ENCODE results near the gene NDUFB10.

Gene NDUFB10

GRCh38 chr16:1998852-1999801 lies 39.8 kb downstream of the NDUFB10 start:
- H3K79me1 ChIP-seq (ENCODE audit: low read depth, low read length) = peaks cover 22% of the 10 kb centered on the region
- no peak overlapping the region for H2BK120ac ChIP-seq (ENCODE audit: low read depth, low read length)
- H3K14ac ChIP-seq (ENCODE audit: low read length) = no peak overlapping the region
- H2BK15ac ChIP-seq (ENCODE audit: low read length) = no peak overlapping the region
- H3K27me3 ChIP-seq (ENCODE audit: control insufficient read depth in 3 of 3, insufficient read depth in 3 of 3, low read depth in 1 of 3, low read length in 3 of 3) = no peaks in the 10 kb centered on the region
- no peak overlapping the region for H3K23ac ChIP-seq (ENCODE audit: low read depth, low read length, poor library complexity)
- H2AFZ ChIP-seq (ENCODE audit: low read length) = no peak overlapping the region
- peaks cover 4 to 6% of the 10 kb centered on the region in 2 donors for H3K4me1 ChIP-seq (ENCODE audit: control insufficient read depth in 2 of 2, insufficient read depth in 1 of 2, low read depth in 1 of 2, low read length in 2 of 2)
- H3K9me3 ChIP-seq (replicated peaks in 1 of 2; ENCODE audit: control insufficient read depth in 2 of 2, insufficient read depth in 1 of 2, low read depth in 1 of 2, low read length in 2 of 2) = no peaks in the 10 kb centered on the region
- no peak overlapping the region for H4K8ac ChIP-seq (ENCODE audit: low read depth, low read length)
- H3K4ac ChIP-seq (ENCODE audit: low read length) = no peak overlapping the region
- no peak overlapping the region for H3K27ac ChIP-seq (replicated peaks; ENCODE audit: low read length)
- no peak overlapping the region for H3K4me2 ChIP-seq (ENCODE audit: insufficient read depth, low read length, poor library complexity, severe bottlenecking)
- H3K36me3 ChIP-seq (replicated peaks in 1 of 2; ENCODE audit: control insufficient read depth in 2 of 2, insufficient read depth in 2 of 2, low read length in 2 of 2) = peaks cover 41 to 74% of the 10 kb centered on the region in 2 donors
- H4K91ac ChIP-seq (ENCODE audit: low read depth, low read length, poor library complexity) = no peak overlapping the region
- no peak for DNase-seq (ENCODE audit: low spot score)
- peak overlapping the region; percentile 22 for H2BK12ac ChIP-seq (ENCODE audit: low read length)
- peak overlapping the region; percentile 21 for H3K9ac ChIP-seq (ENCODE audit: low read depth, low read length, poor library complexity)
- peak overlapping the region; percentile 28 for H3K18ac ChIP-seq (ENCODE audit: low read length)
- H3K4me3 ChIP-seq (ENCODE audit: low read length in 2 of 2) = no peak overlapping the region
- H2BK5ac ChIP-seq (ENCODE audit: low read length) = peak overlapping the region; percentile 39
- WGBS, 2 donors (ENCODE audit: extremely low coverage in 2 of 2, insufficient read length in 2 of 2, insufficient replicate concordance in 1 of 2) = no CpG with 5 or more reads among the region's 39 CpGs
- no peak overlapping the region for H2AK5ac ChIP-seq (ENCODE audit: low read depth, low read length)

GRCh38 chr16:1999866-2000514 lies 40.7 kb downstream of the NDUFB10 start:
- Histone ChIP-seq H2BK120ac (ENCODE audit: low read depth, low read length) (no peak overlapping the region), H2BK15ac (ENCODE audit: low read length) (no peak overlapping the region), H2AFZ (ENCODE audit: low read length) (no peak overlapping the region), H4K91ac (ENCODE audit: low read depth, low read length, poor library complexity) (no peak overlapping the region), H3K23ac (ENCODE audit: low read depth, low read length, poor library complexity) (peak overlapping the region; percentile 17), H2AK5ac (ENCODE audit: low read depth, low read length) (no peak overlapping the region), H4K8ac (ENCODE audit: low read depth, low read length) (no peak overlapping the region), H3K36me3 (replicated peaks in 1 of 2; ENCODE audit: control insufficient read depth in 2 of 2, insufficient read depth in 2 of 2, low read length in 2 of 2) (peaks cover 41 to 73% of the 10 kb centered on the region in 2 donors), H3K14ac (ENCODE audit: low read length) (peak overlapping the region; percentile 2), H3K27me3 (ENCODE audit: control insufficient read depth in 3 of 3, insufficient read depth in 3 of 3, low read depth in 1 of 3, low read length in 3 of 3) (no peaks in the 10 kb centered on the region), H3K18ac (ENCODE audit: low read length) (no peak overlapping the region), H3K9me3 (replicated peaks in 1 of 2; ENCODE audit: control insufficient read depth in 2 of 2, insufficient read depth in 1 of 2, low read depth in 1 of 2, low read length in 2 of 2) (no peaks in the 10 kb centered on the region), H3K4me1 (ENCODE audit: control insufficient read depth in 2 of 2, insufficient read depth in 1 of 2, low read depth in 1 of 2, low read length in 2 of 2) (peaks cover 11 to 13% of the 10 kb centered on the region in 2 donors), H3K9ac (ENCODE audit: low read depth, low read length, poor library complexity) (no peak overlapping the region), H3K4me3 (ENCODE audit: low read length in 2 of 2) (no peak overlapping the region), H3K4me2 (ENCODE audit: insufficient read depth, low read length, poor library complexity, severe bottlenecking) (no peak overlapping the region), H2BK12ac (ENCODE audit: low read length) (no peak overlapping the region), H3K4ac (ENCODE audit: low read length) (no peak overlapping the region), H3K27ac (replicated peaks; ENCODE audit: low read length) (no peak overlapping the region), H2BK5ac (ENCODE audit: low read length) (no peak overlapping the region), H3K79me1 (ENCODE audit: low read depth, low read length) (peaks cover 25% of the 10 kb centered on the region)
- no peak for DNase-seq (ENCODE audit: low spot score)
- WGBS, 2 donors (ENCODE audit: extremely low coverage in 2 of 2, insufficient read length in 2 of 2, insufficient replicate concordance in 1 of 2) = no CpG with 5 or more reads among the region's 28 CpGs

DNA sequence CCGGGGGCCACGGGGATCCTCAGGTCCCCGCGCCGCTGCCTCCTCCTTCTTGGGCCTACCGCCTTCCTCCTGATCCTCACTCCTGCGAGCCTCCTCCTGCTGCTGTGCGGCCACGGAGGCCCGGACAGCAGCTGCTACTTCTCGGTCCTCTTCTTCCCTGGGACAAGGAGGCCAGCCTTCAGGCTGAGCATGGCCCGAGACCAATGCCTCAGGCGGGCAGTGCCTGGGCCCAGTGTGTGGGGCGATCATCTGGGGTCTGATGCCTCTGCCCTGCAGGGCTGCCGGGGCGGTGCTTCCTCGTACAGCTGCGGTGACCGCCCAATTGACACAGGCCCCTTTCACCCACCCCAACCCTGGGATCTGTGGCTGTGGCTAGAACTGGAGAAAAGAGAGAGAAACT lies 41.7 kb downstream of the NDUFB10 start:
- WGBS, 2 donors (ENCODE audit: extremely low coverage in 2 of 2, insufficient read length in 2 of 2, insufficient replicate concordance in 1 of 2) = no CpG with 5 or more reads among the region's 19 CpGs
- H2BK15ac ChIP-seq (ENCODE audit: low read length) = no peak overlapping the region
- H3K18ac ChIP-seq (ENCODE audit: low read length) = no peak overlapping the region
- no peaks in the 10 kb centered on the region for H3K27me3 ChIP-seq (ENCODE audit: control insufficient read depth in 3 of 3, insufficient read depth in 3 of 3, low read depth in 1 of 3, low read length in 3 of 3)
- no peak overlapping the region for H4K8ac ChIP-seq (ENCODE audit: low read depth, low read length)
- no peak for DNase-seq (ENCODE audit: low spot score)
- no peak overlapping the region for H2BK12ac ChIP-seq (ENCODE audit: low read length)
- H3K9me3 ChIP-seq (replicated peaks in 1 of 2; ENCODE audit: control insufficient read depth in 2 of 2, insufficient read depth in 1 of 2, low read depth in 1 of 2, low read length in 2 of 2) = no peaks in the 10 kb centered on the region
- H3K4me1 ChIP-seq (ENCODE audit: control insufficient read depth in 2 of 2, insufficient read depth in 1 of 2, low read depth in 1 of 2, low read length in 2 of 2) = peaks cover 11 to 13% of the 10 kb centered on the region in 2 donors
- H3K4ac ChIP-seq (ENCODE audit: low read length) = no peak overlapping the region
- H3K79me1 ChIP-seq (ENCODE audit: low read depth, low read length) = peaks cover 28% of the 10 kb centered on the region
- no peak overlapping the region for H3K23ac ChIP-seq (ENCODE audit: low read depth, low read length, poor library complexity)
- no peak overlapping the region for H2AK5ac ChIP-seq (ENCODE audit: low read depth, low read length)
- H2BK5ac ChIP-seq (ENCODE audit: low read length) = no peak overlapping the region
- no peak overlapping the region for H3K4me2 ChIP-seq (ENCODE audit: insufficient read depth, low read length, poor library complexity, severe bottlenecking)
- no peak overlapping the region for H3K9ac ChIP-seq (ENCODE audit: low read depth, low read length, poor library complexity)
- no peak overlapping the region for H2AFZ ChIP-seq (ENCODE audit: low read length)
- H3K36me3 ChIP-seq (replicated peaks in 1 of 2; ENCODE audit: control insufficient read depth in 2 of 2, insufficient read depth in 2 of 2, low read length in 2 of 2) = peaks cover 41 to 73% of the 10 kb centered on the region in 2 donors
- no peak overlapping the region for H3K14ac ChIP-seq (ENCODE audit: low read length)
- H3K4me3 ChIP-seq (ENCODE audit: low read length in 2 of 2) = no peak overlapping the region
- H3K27ac ChIP-seq (replicated peaks; ENCODE audit: low read length) = no peak overlapping the region
- no peak overlapping the region for H4K91ac ChIP-seq (ENCODE audit: low read depth, low read length, poor library complexity)
- no peak overlapping the region for H2BK120ac ChIP-seq (ENCODE audit: low read depth, low read length)
